H1 (cell line): ENCODE data around the gene ORC3. TPM values are rescaled to one million over a fixed set of nuclear protein-coding genes. Genes with fewer than 3 reads are reported as not detected.

Source experiments
- CTCF ChIA-PET: fragments of 300-600 bp; sonication (Branson Sonifier 250); formaldehyde crosslinking; loops from one replicate; lab custom pipeline; 2021; ENCODE audit not compliant: partially characterized antibody; lab: Charles Lee
- POLR2A ChIA-PET: fragments of 300-600 bp; sonication (Branson Sonifier 250); formaldehyde crosslinking; loops from one replicate; lab custom pipeline; 2021; ENCODE audit warnings: inconsistent platforms; ENCODE audit not compliant: partially characterized antibody; lab: Charles Lee
- DNase-seq, 2 experiments: peaks; one replicate each; pipeline versions ENCODE4 v3.0.0 to v3.0.0-alpha.2; 2010 to 2022; ENCODE audit warnings: low spot score in 2 of 2, low read depth in 1 of 2, mixed read lengths in 1 of 2
- FAIRE-seq: peaks from 2 replicates; lab custom pipeline; 2011; peaks lifted over from hg19 to GRCh38; lab: Jason Lieb, UNC
- H2AFZ ChIP-seq: 2 replicates; pipeline ENCODE4 v1.8.1; 2012; ENCODE audit warnings: low read length, inconsistent platforms
- H2AK5ac ChIP-seq: 2 replicates; pipeline ENCODE4 v1.6.1; 2013; ENCODE audit warnings: low read depth, low read length
- H2BK120ac ChIP-seq: replicated peaks from 2 replicates; pipeline ENCODE3; 2013; ENCODE audit warnings: low read depth, low read length, inconsistent platforms
- H2BK12ac ChIP-seq: 2 replicates; pipeline ENCODE4 v1.6.1; 2013; ENCODE audit warnings: low read depth, low read length
- H2BK15ac ChIP-seq: 2 replicates; pipeline ENCODE4 v1.6.1; 2013; ENCODE audit warnings: low read length
- H2BK20ac ChIP-seq: 2 replicates; pipeline ENCODE4 v1.6.1; 2013; ENCODE audit warnings: low read length
- H2BK5ac ChIP-seq: 2 replicates; pipeline ENCODE4 v1.6.1; 2013; ENCODE audit warnings: low read depth, low read length
- H3K14ac ChIP-seq: 2 replicates; pipeline ENCODE4 v1.6.1; 2013; ENCODE audit warnings: inconsistent platforms; ENCODE audit not compliant: insufficient read length
- H3K18ac ChIP-seq: 2 replicates; pipeline ENCODE4 v1.6.1; 2013; ENCODE audit warnings: low read length; ENCODE audit errors: extremely low read depth
- H3K23ac ChIP-seq: 2 replicates; pipeline ENCODE4 v1.6.1; 2013; ENCODE audit warnings: inconsistent platforms; ENCODE audit not compliant: insufficient read length
- H3K23me2 ChIP-seq: 2 replicates; pipeline ENCODE4 v1.6.1; 2013; ENCODE audit warnings: low read depth, low read length
- H3K27ac ChIP-seq: 2 replicates; pipeline ENCODE4 v1.6.1; 2011; ENCODE audit warnings: low read depth, low read length, inconsistent platforms
- H3K27me3 ChIP-seq, 4 experiments: replicated peaks in 1 of 4; 1 replicate in 1 of 4; 2 replicates in 3 of 4; pipeline versions ENCODE4 v1.6.1 to v1.8.1; 2011 to 2013; ENCODE audit warnings: low read length in 3 of 4, mild to moderate bottlenecking in 3 of 4, inconsistent platforms in 2 of 4, mixed read lengths in 2 of 4, moderate library complexity in 1 of 4; ENCODE audit not compliant: control insufficient read depth in 3 of 4, insufficient read depth in 3 of 4; ENCODE audit errors: extremely low read depth in 1 of 4
- H3K36me3 ChIP-seq, 4 experiments: 2 replicates each; pipeline versions ENCODE4 v1.6.1 to v1.8.1; 2011 to 2013; ENCODE audit warnings: mild to moderate bottlenecking in 4 of 4, low read length in 3 of 4, moderate library complexity in 2 of 4, control low read depth in 1 of 4, inconsistent platforms in 1 of 4; ENCODE audit not compliant: insufficient read depth in 4 of 4, control insufficient read depth in 2 of 4
- H3K4ac ChIP-seq: replicated peaks from 2 replicates; pipeline ENCODE3; 2013; ENCODE audit warnings: low read length, low read depth, mixed read lengths, inconsistent platforms; ENCODE audit not compliant: insufficient read length
- H3K4me1 ChIP-seq, 4 experiments: replicated peaks in 1 of 4; 1 replicate in 1 of 4; 2 replicates in 3 of 4; pipeline versions ENCODE4 v1.6.1 to v1.8.1; 2011 to 2013; ENCODE audit warnings: low read length in 3 of 4, inconsistent platforms in 2 of 4, mixed read lengths in 1 of 4; ENCODE audit not compliant: insufficient read depth in 4 of 4, control insufficient read depth in 3 of 4
- H3K4me2 ChIP-seq, 2 experiments: 2 replicates each; pipeline versions ENCODE4 v1.6.1 to v1.8.1; 2011 to 2013; ENCODE audit warnings: low read depth in 2 of 2, low read length in 2 of 2, control low read depth in 1 of 2, inconsistent platforms in 1 of 2, mild to moderate bottlenecking in 1 of 2; ENCODE audit not compliant: insufficient read depth in 1 of 2
- H3K4me3 ChIP-seq, 4 experiments: fragments of 200-600, 300-600 bp in 1 of 4; sonication (generic), shearing (Covaris generic), sonication (Bioruptor Twin) in 1 of 4; 2 replicates each; pipeline versions ENCODE4 v1.5.1 to v1.8.1; 2011 to 2016; ENCODE audit warnings: low read length in 4 of 4, low read depth in 3 of 4, control low read depth in 2 of 4, inconsistent platforms in 2 of 4, mild to moderate bottlenecking in 2 of 4, mixed read lengths in 1 of 4, moderate library complexity in 1 of 4; ENCODE audit not compliant: insufficient read depth in 2 of 4; ENCODE audit errors: extremely low read depth in 1 of 4
- H3K56ac ChIP-seq: replicated peaks from 2 replicates; pipeline ENCODE3; 2013; ENCODE audit warnings: low read depth, mild to moderate bottlenecking, mixed read lengths, low read length, inconsistent platforms; ENCODE audit not compliant: insufficient read length
- H3K79me1 ChIP-seq: 2 replicates; pipeline ENCODE4 v1.6.1; 2013; ENCODE audit warnings: low read depth, low read length, control low read depth
- H3K79me2 ChIP-seq, 2 experiments: 2 replicates each; pipeline versions ENCODE4 v1.6.1 to v1.8.1; 2012 to 2013; ENCODE audit warnings: low read length in 2 of 2, mild to moderate bottlenecking in 2 of 2, inconsistent platforms in 1 of 2; ENCODE audit not compliant: insufficient read depth in 2 of 2, control insufficient read depth in 1 of 2
- H3K9ac ChIP-seq, 4 experiments: replicated peaks in 1 of 4; 1 replicate in 1 of 4; 2 replicates in 3 of 4; pipeline versions ENCODE4 v1.6.1 to v1.8.1; 2011 to 2013; ENCODE audit warnings: low read depth in 3 of 4, low read length in 3 of 4, control low read depth in 2 of 4, mild to moderate bottlenecking in 2 of 4, moderate library complexity in 2 of 4, inconsistent platforms in 1 of 4; ENCODE audit errors: extremely low read depth in 1 of 4
- H3K9me3 ChIP-seq, 2 experiments: 2 replicates each; pipeline versions ENCODE4 v1.6.1 to v1.8.1; 2012 to 2013; ENCODE audit warnings: mild to moderate bottlenecking in 2 of 2, moderate library complexity in 2 of 2, control low read depth in 1 of 2, inconsistent platforms in 1 of 2, low read depth in 1 of 2, low read length in 1 of 2, mixed read lengths in 1 of 2; ENCODE audit not compliant: insufficient read depth in 2 of 2
- H4K20me1 ChIP-seq, 2 experiments: replicated peaks in 1 of 2; 2 replicates each; pipeline versions ENCODE3 to v1.8.1; 2011 to 2013; ENCODE audit warnings: inconsistent platforms in 2 of 2, low read length in 2 of 2, mild to moderate bottlenecking in 1 of 2; ENCODE audit not compliant: insufficient read depth in 2 of 2, control insufficient read depth in 1 of 2
- H4K5ac ChIP-seq: 2 replicates; pipeline ENCODE4 v1.6.1; 2013; ENCODE audit warnings: low read length, low read depth, mixed read lengths, inconsistent platforms; ENCODE audit not compliant: insufficient read length
- H4K8ac ChIP-seq: 2 replicates; pipeline ENCODE4 v1.8.0; 2013; ENCODE audit warnings: mild to moderate bottlenecking, moderate library complexity, low read length, inconsistent platforms; ENCODE audit not compliant: insufficient read depth; ENCODE audit errors: extremely low read depth
- H4K91ac ChIP-seq: replicated peaks from 2 replicates; pipeline ENCODE3; 2013; ENCODE audit warnings: low read length, mixed read lengths, inconsistent platforms; ENCODE audit not compliant: insufficient read length
- CBX8 ChIP-seq: fragments of 300-800, 300-1000 bp; sonication (generic); IDR thresholded peaks from 2 replicates; pipeline ENCODE4 v1.7.1; 2016; ENCODE audit warnings: low read depth, low read length, borderline replicate concordance
- CHD2 ChIP-seq: IDR thresholded peaks from 2 replicates; pipeline ENCODE4 v1.6.1; 2012; ENCODE audit warnings: low read length, improper control_type of control experiment
- GTF2F1 ChIP-seq: IDR thresholded peaks from 2 replicates; pipeline ENCODE4 v1.6.1; 2012; ENCODE audit warnings: low read depth, low read length, improper control_type of control experiment, borderline replicate concordance
- MAX ChIP-seq: IDR thresholded peaks from 2 replicates; pipeline ENCODE4 v1.6.1; 2012; ENCODE audit warnings: inconsistent platforms
- POU5F1 ChIP-seq: IDR thresholded peaks from 2 replicates; pipeline ENCODE4 v1.6.1; 2011; ENCODE audit warnings: low read depth, mild to moderate bottlenecking, low read length, moderate library complexity
- RNF2 ChIP-seq: fragments of 200-900, 300-1000 bp; sonication (generic); IDR thresholded peaks from 2 replicates; pipeline ENCODE4 v1.7.1; 2016; ENCODE audit warnings: borderline replicate concordance, low read depth, mild to moderate bottlenecking, antibody characterized with exemption, low read length; ENCODE audit not compliant: poor library complexity, severe bottlenecking; ENCODE audit errors: missing control alignments
- SP1 ChIP-seq: IDR thresholded peaks from 2 replicates; pipeline ENCODE4 v1.6.1; 2011; ENCODE audit warnings: low read depth, low read length
- SP2 ChIP-seq: IDR thresholded peaks from 2 replicates; pipeline ENCODE4 v1.6.1; 2012; ENCODE audit warnings: mild to moderate bottlenecking, low read length, inconsistent platforms
- TAF7 ChIP-seq: optimal IDR thresholded peaks from 2 replicates; pipeline ENCODE3; 2011; ENCODE audit warnings: low read depth, mild to moderate bottlenecking, inconsistent platforms, low read length, moderate library complexity, borderline replicate concordance
- WGBS, 2 experiments: shearing (Covaris generic) in 1 of 2; methylation state at CpG; one replicate each; pipeline versions ENCODE4 v1.1.6 to v1.1.7; 2013 to 2015; ENCODE audit warnings: low lambda C conversion rate in 2 of 2, mixed read lengths in 2 of 2, inconsistent platforms in 1 of 2, low coverage in 1 of 2, missing lambda C conversion rate in 1 of 2; ENCODE audit not compliant: insufficient replicate concordance in 2 of 2, insufficient coverage in 1 of 2, insufficient read length in 1 of 2; ENCODE audit errors: extremely low coverage in 1 of 2, missing lambda C conversion rate in 1 of 2; 5-methylcytosine and 5-hydroxymethylcytosine counted together
- polyA plus RNA-seq, 7 experiments: library from polyadenylated mRNA; depleted of rRNA in 3 of 7; stranded (reverse) in 5 of 7; unstranded in 2 of 7; fragments of >200 nt in 5 of 7; fragments of 200-250 nt in 2 of 7; gene quantifications; 1 replicate in 5 of 7; 2 replicates in 1 of 7; 4 replicates in 1 of 7; pipeline versions ENCODE4 v1.2.1 to v1.2.3, GENCODE V29; 2011 to 2013; ENCODE audit warnings: missing spikeins in 2 of 7, mixed read lengths in 2 of 7
- total RNA-seq: library from RNA; stranded (reverse); fragmentation: NEBNext Ultra II Directional; extraction: Animal tissue kit (Norgen Biotek cat#: 25700); gene quantifications from 2 replicates; pipeline ENCODE4 v1.2.1, GENCODE V29; 2021

Gene ORC3
- total and polyA plus RNA-seq, 2 of the 8 experiments (the other 6 are each of a cell fraction or from before 2014, with no cell fraction given), result 35.9 to 60.9 TPM

GRCh38 chr6:87641065-87641692 lies 51.2 kb downstream of the ORC3 start:
- Histone ChIP-seq H3K27ac (no peak overlapping the region), H4K5ac (no peak overlapping the region), H4K91ac (no peak overlapping the region), H3K9ac (no peak overlapping the region), H3K4ac (no peak overlapping the region), H3K27me3 (no peaks in the 10 kb centered on the region), H3K9me3 (no peaks in the 10 kb centered on the region), H3K79me2 (no peaks in the 10 kb centered on the region), H3K23me2 (no peaks in the 10 kb centered on the region), H2BK15ac (no peak overlapping the region), H3K79me1 (no peaks in the 10 kb centered on the region), H3K4me2 (no peak overlapping the region), H3K4me3 (no peak overlapping the region), H4K8ac (no peak overlapping the region), H2BK12ac (no peak overlapping the region), H2AK5ac (no peak overlapping the region), H3K4me1 (peaks cover 0 to 3% (median 0%) of the 10 kb centered on the region in 4 experiments; a peak in 1 of 7 replicates), H2AFZ (no peak overlapping the region), H2BK20ac (no peak overlapping the region), H3K18ac (no peak overlapping the region), H2BK5ac (no peak overlapping the region), H3K56ac (no peak overlapping the region), H3K14ac (no peak overlapping the region), H4K20me1 (peaks cover 0 to 3% of the 10 kb centered on the region in 2 experiments), H3K36me3 (peaks cover 0 to 23% (median 8%) of the 10 kb centered on the region in 4 experiments; a peak in 6 of 8 replicates), H2BK120ac (no peak overlapping the region), H3K23ac (no peak overlapping the region)
- WGBS, 2 experiments, result 96% methylated on average over 1 of the region's 1 CpG; no CpG with 5 or more reads in 1 of the 2 experiments
- ChIA-PET POLR2A (interaction anchor here (0.8 to 3.0 kb wide), 3 partner anchors 12 to 61 kb away, joined by 3 to 12 read pairs (median 3); partner anchors contain the start of gene AKIRIN2), CTCF (interaction anchor here (0.5 to 1.6 kb wide), 4 partner anchors 9 to 509 kb away, joined by 3 read pairs; no protein-coding TSS in a partner anchor)
- TF ChIP-seq RNF2 (no peak), GTF2F1 (no peak), TAF7 (no peak), CHD2 (no peak), SP2 (no peak), MAX (no peak), SP1 (no peak), CBX8 (no peak), POU5F1 (no peak)
- no peak for DNase-seq
- FAIRE-seq, result no peak
